HepG2 (cell line): ENCODE measurements around the gene CLPTM1L. TPM values are rescaled to one million over a fixed set of nuclear protein-coding genes. Genes with fewer than 3 reads are reported as not detected.

Experiments used
- DNMT1 ChIP-seq: sonication (generic); formaldehyde crosslinking; IDR thresholded peaks from 2 replicates; pipeline ENCODE4 v1.5.1; 2020; ENCODE audit warnings: mild to moderate bottlenecking, missing genetic modification reagents
- GABPA ChIP-seq, 2 experiments: IDR thresholded peaks; 2 replicates each; pipeline ENCODE4 v1.6.1; 2011 to 2016; ENCODE audit warnings: low read depth in 2 of 2, low read length in 1 of 2, missing biosample characterization in 1 of 2, missing genetic modification characterization in 1 of 2
- KAT7 ChIP-seq: IDR thresholded peaks from 2 replicates; pipeline ENCODE4 v1.6.1; 2018; ENCODE audit warnings: borderline replicate concordance, missing compliant biosample characterization
- MXD4 ChIP-seq: IDR thresholded peaks from 2 replicates; pipeline ENCODE4 v1.6.1; 2016; ENCODE audit warnings: mild to moderate bottlenecking, missing biosample characterization, missing genetic modification reagents
- POLR2AphosphoS5 ChIP-seq: IDR thresholded peaks from 2 replicates; pipeline ENCODE4 v1.6.1; 2012; ENCODE audit warnings: low read depth, low read length
- SIN3A ChIP-seq: IDR thresholded peaks from 2 replicates; pipeline ENCODE4 v1.6.1; 2011; ENCODE audit warnings: low read depth, mild to moderate bottlenecking, control low read depth, low read length, borderline replicate concordance
- ZNF629 ChIP-seq: sonication (generic); formaldehyde crosslinking; conservative IDR thresholded peaks from 2 replicates; pipeline ENCODE4 v1.5.0; 2020; ENCODE audit warnings: missing genetic modification reagents
- ZNF678 ChIP-seq: sonication (generic); formaldehyde crosslinking; IDR thresholded peaks from 2 replicates; pipeline ENCODE4 v1.4.0; 2020; ENCODE audit warnings: mild to moderate bottlenecking, missing genetic modification reagents
- ZNF83 ChIP-seq: sonication (generic); formaldehyde crosslinking; IDR thresholded peaks from 2 replicates; pipeline ENCODE4 v1.4.0; 2020; ENCODE audit warnings: missing genetic modification reagents, mild to moderate bottlenecking, borderline replicate concordance
- polyA plus RNA-seq, 8 experiments: library from polyadenylated mRNA; depleted of rRNA in 3 of 8; stranded (reverse) in 7 of 8; unstranded in 1 of 8; fragments of >200 nt; fragmentation: Illumina TruSeq in 4 of 8; extraction: Trizol in 4 of 8; gene quantifications; 2 replicates each; pipeline versions ENCODE4 v1.2.1 to v1.2.3, GENCODE V29; 2011 to 2016; ENCODE audit warnings: low read depth in 4 of 8, missing spikeins in 1 of 8, mixed read lengths in 1 of 8; ENCODE audit not compliant: insufficient read depth in 1 of 8
- total RNA-seq, 5 experiments: library from RNA; depleted of rRNA; stranded (reverse); fragments of >200 nt; fragmentation: Illumina TruSeq; extraction: Trizol; gene quantifications; 2 replicates each; pipeline ENCODE4 v1.2.3, GENCODE V29; 2016; ENCODE audit warnings: low read depth in 1 of 5
- TF ChIP-seq, protein P1 (sequence below): sonication (generic); formaldehyde crosslinking; IDR thresholded peaks from 2 replicates; pipeline ENCODE4 v1.9.0; 2021; ENCODE audit warnings: missing genetic modification reagents, mild to moderate bottlenecking, borderline replicate concordance
- TF ChIP-seq, protein P2 (sequence below): sonication (generic); formaldehyde crosslinking; IDR thresholded peaks from 2 replicates; pipeline ENCODE4 v1.4.0; 2020; ENCODE audit warnings: low read depth, mild to moderate bottlenecking, missing genetic modification reagents
- TF ChIP-seq, protein P3 (sequence below): sonication (generic); formaldehyde crosslinking; IDR thresholded peaks from 2 replicates; pipeline ENCODE4 v1.4.0; 2020; ENCODE audit warnings: mild to moderate bottlenecking, missing genetic modification reagents

The CLPTM1L gene
- total and polyA plus RNA-seq, 2 of the 13 experiments (the other 11 are each of a cell fraction or from before 2014, with no cell fraction given): 80.3 to 124 TPM

DNA sequence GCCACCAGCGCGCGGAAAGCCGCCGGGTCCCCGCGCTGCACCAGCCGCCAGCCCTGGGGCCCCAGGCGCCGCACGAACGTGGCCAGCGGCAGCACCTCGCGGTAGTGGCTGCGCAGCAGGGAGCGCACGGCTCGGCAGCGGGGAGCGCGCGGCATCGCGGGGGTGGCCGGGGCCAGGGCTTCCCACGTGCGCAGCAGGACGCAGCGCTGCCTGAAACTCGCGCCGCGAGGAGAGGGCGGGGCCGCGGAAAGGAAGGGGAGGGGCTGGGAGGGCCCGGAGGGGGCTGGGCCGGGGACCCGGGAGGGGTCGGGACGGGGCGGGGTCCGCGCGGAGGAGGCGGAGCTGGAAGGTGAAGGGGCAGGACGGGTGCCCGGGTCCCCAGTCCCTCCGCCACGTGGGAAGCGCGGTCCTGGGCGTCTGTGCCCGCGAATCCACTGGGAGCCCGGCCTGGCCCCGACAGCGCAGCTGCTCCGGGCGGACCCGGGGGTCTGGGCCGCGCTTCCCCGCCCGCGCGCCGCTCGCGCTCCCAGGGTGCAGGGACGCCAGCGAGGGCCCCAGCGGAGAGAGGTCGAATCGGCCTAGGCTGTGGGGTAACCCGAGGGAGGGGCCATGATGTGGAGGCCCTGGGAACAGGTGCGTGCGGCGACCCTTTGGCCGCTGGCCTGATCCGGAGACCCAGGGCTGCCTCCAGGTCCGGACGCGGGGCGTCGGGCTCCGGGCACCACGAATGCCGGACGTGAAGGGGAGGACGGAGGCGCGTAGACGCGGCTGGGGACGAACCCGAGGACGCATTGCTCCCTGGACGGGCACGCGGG, 49.9 kb downstream of the CLPTM1L start, which contains the start of gene TERT (continued):
- peak; percentile 98 for TF ChIP-seq MXD4 (CRISPR knock-in tag)
- no peak for TF ChIP-seq KAT7 (CRISPR knock-in tag)
- TF ChIP-seq, protein P1, sequence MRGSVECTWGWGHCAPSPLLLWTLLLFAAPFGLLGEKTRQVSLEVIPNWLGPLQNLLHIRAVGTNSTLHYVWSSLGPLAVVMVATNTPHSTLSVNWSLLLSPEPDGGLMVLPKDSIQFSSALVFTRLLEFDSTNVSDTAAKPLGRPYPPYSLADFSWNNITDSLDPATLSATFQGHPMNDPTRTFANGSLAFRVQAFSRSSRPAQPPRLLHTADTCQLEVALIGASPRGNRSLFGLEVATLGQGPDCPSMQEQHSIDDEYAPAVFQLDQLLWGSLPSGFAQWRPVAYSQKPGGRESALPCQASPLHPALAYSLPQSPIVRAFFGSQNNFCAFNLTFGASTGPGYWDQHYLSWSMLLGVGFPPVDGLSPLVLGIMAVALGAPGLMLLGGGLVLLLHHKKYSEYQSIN (CRISPR knock-in tag): no peak
- no peak for TF ChIP-seq ZNF629 (CRISPR knock-in tag)
- peak; percentile 77; the same call in 1 of the 2 replicates for TF ChIP-seq SIN3A
- no peak for TF ChIP-seq ZNF678
- 0 out of 2 replicates have a peak, but pooled peaks have one; percentile 45 for TF ChIP-seq DNMT1 (CRISPR knock-in tag)
- TF ChIP-seq GABPA (IDR thresholded peaks at IDR 0.05; ENCODE audit: low read depth, low read length): peak; percentile 51; the same call in 1 of the 2 replicates
- peak; percentile 77 for TF ChIP-seq GABPA (CRISPR knock-in tag; IDR thresholded peaks at IDR 0.05; ENCODE audit: low read depth)
- TF ChIP-seq, protein P2, sequence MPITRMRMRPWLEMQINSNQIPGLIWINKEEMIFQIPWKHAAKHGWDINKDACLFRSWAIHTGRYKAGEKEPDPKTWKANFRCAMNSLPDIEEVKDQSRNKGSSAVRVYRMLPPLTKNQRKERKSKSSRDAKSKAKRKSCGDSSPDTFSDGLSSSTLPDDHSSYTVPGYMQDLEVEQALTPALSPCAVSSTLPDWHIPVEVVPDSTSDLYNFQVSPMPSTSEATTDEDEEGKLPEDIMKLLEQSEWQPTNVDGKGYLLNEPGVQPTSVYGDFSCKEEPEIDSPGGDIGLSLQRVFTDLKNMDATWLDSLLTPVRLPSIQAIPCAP (CRISPR knock-in tag): no peak
- TF ChIP-seq, protein P3, sequence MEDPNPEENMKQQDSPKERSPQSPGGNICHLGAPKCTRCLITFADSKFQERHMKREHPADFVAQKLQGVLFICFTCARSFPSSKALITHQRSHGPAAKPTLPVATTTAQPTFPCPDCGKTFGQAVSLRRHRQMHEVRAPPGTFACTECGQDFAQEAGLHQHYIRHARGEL (CRISPR knock-in tag): no peak
- TF ChIP-seq POLR2AphosphoS5: no peak
- no peak for TF ChIP-seq ZNF83
